Kidney epithelial cell (primary cell): ENCODE measurements around the gene RDH13. TPM values are rescaled to one million over a fixed set of nuclear protein-coding genes. Genes with fewer than 3 reads are reported as not detected.
A peak's percentile ranks its signal among the peaks of the same experiment; 100 is the strongest.
"Not testable (repeated sequence)": the region's sequence is repeated elsewhere in the genome, so short reads cannot be mapped to it uniquely, and the experiment has no call there.

Source experiments
- DNase-seq: peaks from one replicate; pipeline ENCODE4 v3.0.0-alpha.2; 2010; ENCODE audit warnings: low read depth
- H3K27me3 ChIP-seq: 2 replicates; pipeline ENCODE4 v1.6.0; 2011; ENCODE audit warnings: low read length; ENCODE audit not compliant: control insufficient read depth, insufficient read depth
- H3K36me3 ChIP-seq: 2 replicates; pipeline ENCODE4 v1.5.1; 2011; ENCODE audit warnings: low read length; ENCODE audit not compliant: control insufficient read depth, insufficient read depth
- H3K4me3 ChIP-seq: 2 replicates; pipeline ENCODE4 v1.5.1; 2011; ENCODE audit warnings: low read depth, mild to moderate bottlenecking, control low read depth, low read length
- total RNA-seq: library from RNA; depleted of rRNA; stranded (reverse); fragments of >200 nt; gene quantifications from 2 replicates; pipeline ENCODE4 v1.2.3, GENCODE V29; 2015
- TF ChIP-seq, protein P1 (sequence below): IDR thresholded peaks from 2 replicates; pipeline ENCODE4 v1.5.1; 2011; ENCODE audit warnings: mild to moderate bottlenecking, moderate library complexity, low read length, control low read depth, inconsistent platforms; ENCODE audit not compliant: insufficient read depth, poor library complexity, severe bottlenecking

RDH13 gene, protein sequence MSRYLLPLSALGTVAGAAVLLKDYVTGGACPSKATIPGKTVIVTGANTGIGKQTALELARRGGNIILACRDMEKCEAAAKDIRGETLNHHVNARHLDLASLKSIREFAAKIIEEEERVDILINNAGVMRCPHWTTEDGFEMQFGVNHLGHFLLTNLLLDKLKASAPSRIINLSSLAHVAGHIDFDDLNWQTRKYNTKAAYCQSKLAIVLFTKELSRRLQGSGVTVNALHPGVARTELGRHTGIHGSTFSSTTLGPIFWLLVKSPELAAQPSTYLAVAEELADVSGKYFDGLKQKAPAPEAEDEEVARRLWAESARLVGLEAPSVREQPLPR
- 16.6 and 23.4 TPM in 2 replicates for total RNA-seq

DNA sequence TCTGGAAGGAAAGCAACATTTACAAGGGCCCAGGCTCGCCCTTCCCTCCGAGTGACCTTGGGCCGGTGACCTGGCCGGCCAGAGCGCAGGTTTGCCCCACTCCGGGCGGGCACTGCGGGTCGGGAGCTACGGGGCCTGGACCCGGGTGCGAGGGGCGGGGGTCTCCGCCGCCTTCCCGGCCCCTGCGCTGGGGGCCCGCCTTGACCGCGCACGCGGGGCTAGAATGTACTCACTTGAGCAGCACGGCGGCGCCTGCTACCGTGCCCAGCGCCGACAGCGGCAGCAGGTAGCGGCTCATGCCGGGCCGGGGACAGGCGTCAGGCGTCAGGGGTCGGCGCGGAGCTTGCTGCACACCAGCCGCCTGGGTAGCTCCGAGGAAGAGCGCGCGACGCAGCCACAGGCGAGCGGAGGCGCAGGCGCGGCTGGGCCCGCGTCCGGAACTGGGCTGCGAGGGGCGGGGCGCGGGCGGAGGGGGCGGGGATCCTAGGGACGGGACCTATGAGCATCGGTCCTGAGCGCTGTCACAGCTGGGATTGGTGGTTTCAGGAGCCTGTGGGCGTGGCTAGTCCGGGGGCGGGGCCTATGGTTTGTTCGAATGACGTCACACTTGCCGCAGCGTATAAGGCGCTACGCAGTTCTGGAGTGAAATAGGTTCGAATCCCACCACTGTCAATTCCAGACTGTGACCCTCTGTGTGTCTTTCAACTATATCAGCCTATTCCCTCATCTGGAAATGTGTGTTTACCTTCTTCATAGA lies at the start of gene RDH13:
TSS of gene RDH13 (minus strand) at position 414 of the 757 bp plus-strand sequence. CDS start at position 298, 116 bp downstream.
- TF ChIP-seq, protein P1, sequence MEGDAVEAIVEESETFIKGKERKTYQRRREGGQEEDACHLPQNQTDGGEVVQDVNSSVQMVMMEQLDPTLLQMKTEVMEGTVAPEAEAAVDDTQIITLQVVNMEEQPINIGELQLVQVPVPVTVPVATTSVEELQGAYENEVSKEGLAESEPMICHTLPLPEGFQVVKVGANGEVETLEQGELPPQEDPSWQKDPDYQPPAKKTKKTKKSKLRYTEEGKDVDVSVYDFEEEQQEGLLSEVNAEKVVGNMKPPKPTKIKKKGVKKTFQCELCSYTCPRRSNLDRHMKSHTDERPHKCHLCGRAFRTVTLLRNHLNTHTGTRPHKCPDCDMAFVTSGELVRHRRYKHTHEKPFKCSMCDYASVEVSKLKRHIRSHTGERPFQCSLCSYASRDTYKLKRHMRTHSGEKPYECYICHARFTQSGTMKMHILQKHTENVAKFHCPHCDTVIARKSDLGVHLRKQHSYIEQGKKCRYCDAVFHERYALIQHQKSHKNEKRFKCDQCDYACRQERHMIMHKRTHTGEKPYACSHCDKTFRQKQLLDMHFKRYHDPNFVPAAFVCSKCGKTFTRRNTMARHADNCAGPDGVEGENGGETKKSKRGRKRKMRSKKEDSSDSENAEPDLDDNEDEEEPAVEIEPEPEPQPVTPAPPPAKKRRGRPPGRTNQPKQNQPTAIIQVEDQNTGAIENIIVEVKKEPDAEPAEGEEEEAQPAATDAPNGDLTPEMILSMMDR: no peak
- no peaks in the 10 kb centered on the region for H3K36me3 ChIP-seq
- peak within 1 kb of the TSS; percentile 87 for H3K4me3 ChIP-seq
- DNase-seq: peak; percentile 75
- peaks cover 20% of the 10 kb centered on the region for H3K27me3 ChIP-seq

DNA sequence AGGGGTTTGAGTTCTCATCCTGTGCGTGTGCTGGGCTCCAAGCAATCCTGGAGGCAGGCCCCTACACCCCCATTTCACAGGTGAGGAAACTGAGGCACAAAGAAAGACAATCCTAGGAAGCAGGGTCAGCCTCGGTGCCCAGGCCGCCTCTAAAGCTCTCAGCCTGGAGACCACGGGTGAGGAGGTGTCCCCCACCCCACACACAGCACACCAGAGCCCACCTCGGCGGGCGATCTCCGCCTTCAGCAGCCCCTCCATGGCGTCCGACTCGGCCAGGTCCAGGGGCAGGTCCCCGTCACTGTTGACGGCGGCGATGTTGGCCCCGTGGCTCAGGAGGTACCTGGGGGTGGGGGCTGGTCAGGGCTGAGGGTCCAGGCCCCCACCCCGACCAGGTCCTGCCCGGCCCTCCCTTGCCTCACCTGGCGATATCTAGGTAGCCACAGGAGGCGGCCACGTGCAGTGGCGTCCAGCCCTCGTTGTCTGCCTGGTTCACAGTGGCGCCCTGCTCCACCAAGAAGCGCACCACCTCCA lies 49.4 kb upstream of the RDH13 start:
- no peak overlapping the region for H3K4me3 ChIP-seq
- DNase-seq: no peak
- TF ChIP-seq, protein P1: no peak
- no peaks in the 10 kb centered on the region for H3K27me3 ChIP-seq
- peaks cover 2% of the 10 kb centered on the region for H3K36me3 ChIP-seq

DNA sequence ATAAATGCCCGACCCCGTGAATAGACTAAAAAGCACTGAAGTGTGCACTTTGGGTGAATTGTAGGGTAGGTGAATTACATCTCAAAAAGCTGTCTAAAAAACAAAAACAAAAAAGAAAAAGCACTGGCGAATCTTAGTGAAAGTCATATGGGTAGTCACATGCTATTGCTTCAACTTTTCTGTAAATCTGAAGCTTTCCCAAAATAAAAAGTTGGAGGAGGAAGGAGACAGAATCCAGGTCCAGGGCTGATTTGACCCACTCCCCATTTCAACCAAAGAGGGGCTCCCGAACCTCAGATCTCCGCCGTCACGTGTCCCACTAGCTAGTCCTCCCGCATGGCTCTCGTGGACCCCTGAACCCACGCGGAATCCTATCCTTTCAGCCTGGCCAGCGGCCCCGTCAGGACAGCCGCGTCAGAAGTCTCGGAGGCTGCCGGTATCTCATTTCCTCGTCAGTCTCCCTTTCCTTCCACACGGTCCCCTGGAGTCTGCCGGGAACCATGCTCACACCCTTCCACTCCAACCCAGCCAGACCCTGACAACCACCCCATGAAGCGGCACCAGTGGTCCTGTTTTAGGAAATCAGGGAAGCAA lies 48.4 kb upstream of the RDH13 start:
- no peaks in the 10 kb centered on the region for H3K27me3 ChIP-seq
- H3K4me3 ChIP-seq: no peak overlapping the region
- H3K36me3 ChIP-seq: peaks cover 2% of the 10 kb centered on the region
- TF ChIP-seq, protein P1: no peak
- no peak for DNase-seq

GRCh38 chr19:55109527-55110291 lies 46.8 kb upstream of the RDH13 start:
- Histone ChIP-seq H3K36me3 (peaks cover 2% of the 10 kb centered on the region), H3K27me3 (no peaks in the 10 kb centered on the region)
- DNase-seq: no peak

DNA sequence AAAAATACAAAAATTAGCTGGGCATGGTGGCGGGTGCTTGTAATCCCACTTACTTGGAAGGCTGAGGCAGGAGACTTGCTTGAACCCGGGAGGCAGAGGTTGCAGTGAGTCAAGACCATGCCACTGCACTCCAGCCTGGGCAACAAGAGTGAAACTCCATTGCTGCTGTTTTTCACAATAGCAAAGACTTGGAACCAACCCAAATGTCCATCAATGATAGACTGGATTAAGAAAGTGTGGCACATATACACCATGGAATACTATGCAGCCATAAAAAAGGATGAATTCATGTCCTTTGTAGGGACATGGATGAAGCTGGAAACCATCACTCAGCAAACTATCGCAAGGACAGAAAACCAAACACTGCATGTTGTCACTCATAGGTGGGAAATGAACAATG lies 44.3 kb upstream of the RDH13 start:
- not testable (repeated sequence) for H3K27me3 ChIP-seq, DNase-seq, H3K4me3 ChIP-seq, H3K36me3 ChIP-seq

More at GRCh38 chr19:55109527-55110291, 46.8 kb upstream of the RDH13 start:
- H3K4me3 ChIP-seq: no peak overlapping the region
- TF ChIP-seq, protein P1: no peak
